Motor neuron (in vitro differentiated cells): ENCODE data around the gene ACD. TPM values are rescaled to one million over a fixed set of nuclear protein-coding genes. Genes with fewer than 3 reads are reported as not detected.
A peak's percentile ranks its signal among the peaks of the same experiment; 100 is the strongest.

Experiments used
- ATAC-seq, 8 experiments: fragments of 200-7000 bp; cut with Tn5 transposase; replicated peaks in 6 of 8; 2 replicates each; pipeline ENCODE4 v1.8.0; 2021; ENCODE audit warnings: mild to moderate bottlenecking in 8 of 8, moderate library complexity in 8 of 8
- H3K27ac ChIP-seq, 2 donors: fragments of 250-450 bp; sonication (Bioruptor Pico); 2 replicates each; pipeline ENCODE4 v1.9.0; 2021; ENCODE audit warnings: antibody characterized with exemption in 2 of 2, mild to moderate bottlenecking in 2 of 2, moderate library complexity in 1 of 2
- H3K4me1 ChIP-seq, 2 donors: fragments of 250-450 bp; sonication (Bioruptor Pico); replicated peaks in 1 of 2; 2 replicates each; pipeline ENCODE4 v1.6.1; 2021; ENCODE audit warnings: antibody characterized with exemption in 2 of 2, mild to moderate bottlenecking in 2 of 2, moderate library complexity in 1 of 2
- H3K4me3 ChIP-seq, 5 donors: fragments of 250-450 bp; sonication (Bioruptor Pico); 2 replicates each; pipeline ENCODE4 v1.9.0; 2021; ENCODE audit warnings: antibody characterized with exemption in 5 of 5, mild to moderate bottlenecking in 5 of 5, moderate library complexity in 4 of 5
- WGBS, 10 experiments: fragments of 450-650 bp; shearing (Covaris generic); methylation state at CpG; one replicate each; pipeline ENCODE4 v1.0.0; 2022; 5-methylcytosine and 5-hydroxymethylcytosine counted together
- in situ Hi-C, 9 experiments: fragments of 400-800 bp; cut with MboI; loops; one replicate each; pipeline ENCODE4 v1.15.0; 2021; ENCODE audit warnings: low sequenced_read_pairs in 9 of 9, low pct_unique_long_range_greater_than_20kb in 2 of 9; ENCODE audit not compliant: unreplicated experiment in 9 of 9
- total RNA-seq, 8 experiments: library from RNA; unstranded; fragments of 300-600 nt; gene quantifications; 2 replicates each; pipeline versions ENCODE4 v1.2.3 to v1.2.4, GENCODE V29; 2022

ACD gene
- total RNA-seq, 8 experiments from 2014 or later = 7.1 to 31.2 (median 20.4) TPM

DNA sequence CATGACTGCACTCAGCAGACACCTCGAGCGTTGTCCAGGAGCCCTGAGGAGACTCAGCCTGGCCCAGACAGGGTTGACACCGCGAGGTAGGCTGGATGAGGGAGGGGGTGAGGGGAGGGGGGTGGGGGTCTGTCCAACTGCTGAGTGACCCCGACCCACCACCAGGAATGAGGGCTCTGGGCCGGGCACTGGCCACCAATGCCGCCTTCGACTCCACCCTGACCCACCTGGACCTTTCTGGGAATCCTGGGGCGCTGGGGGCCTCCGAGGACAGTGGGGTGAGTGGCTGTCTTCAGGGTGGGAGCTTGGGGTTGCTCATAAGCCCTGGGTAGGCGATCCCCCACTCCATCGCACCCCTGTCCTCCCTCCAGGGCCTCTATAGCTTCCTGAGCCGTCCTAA, 12.4 kb downstream of the ACD start:
- ATAC-seq = no peak
- in situ Hi-C loops = no loop called here
- Histone ChIP-seq H3K4me1 (peaks cover 13 to 20% of the 10 kb centered on the region in 2 donors), H3K4me3 (no peak overlapping the region), H3K27ac (no peak overlapping the region)
- no CpG with 5 or more reads among the region's 13 CpGs for WGBS, 10 experiments

DNA sequence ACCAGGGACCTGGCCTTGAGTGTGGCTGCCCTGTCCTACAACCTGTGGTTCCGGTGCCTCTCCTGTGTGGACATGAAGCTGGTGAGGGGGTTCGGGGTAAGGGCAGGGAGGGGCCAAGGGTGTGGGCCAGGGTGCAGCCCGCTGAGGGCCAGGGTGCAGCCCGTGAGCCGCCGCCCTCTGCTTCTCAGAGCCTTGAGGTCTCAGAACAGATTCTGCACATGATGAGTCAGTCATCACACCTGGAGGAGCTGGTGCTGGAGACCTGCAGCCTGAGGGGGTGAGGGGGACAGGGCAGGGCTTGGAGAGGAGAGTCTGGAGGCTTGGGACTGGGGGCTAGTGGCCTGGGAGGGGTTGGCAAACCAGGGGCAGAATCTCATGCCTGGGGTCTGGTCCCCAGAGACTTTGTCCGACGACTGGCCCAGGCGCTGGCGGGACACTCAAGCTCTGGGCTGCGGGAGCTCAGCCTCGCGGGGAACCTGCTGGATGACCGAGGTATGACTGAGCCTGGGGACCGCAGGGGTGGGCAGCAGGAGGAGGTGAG, 12.9 kb downstream of the ACD start:
- Histone ChIP-seq H3K4me3 (no peak overlapping the region), H3K27ac (no peak overlapping the region), H3K4me1 (peaks cover 10 to 16% of the 10 kb centered on the region in 2 donors)
- ATAC-seq = no peak
- WGBS, 10 experiments = no CpG with 5 or more reads among the region's 15 CpGs
- in situ Hi-C loops = no loop called here

DNA sequence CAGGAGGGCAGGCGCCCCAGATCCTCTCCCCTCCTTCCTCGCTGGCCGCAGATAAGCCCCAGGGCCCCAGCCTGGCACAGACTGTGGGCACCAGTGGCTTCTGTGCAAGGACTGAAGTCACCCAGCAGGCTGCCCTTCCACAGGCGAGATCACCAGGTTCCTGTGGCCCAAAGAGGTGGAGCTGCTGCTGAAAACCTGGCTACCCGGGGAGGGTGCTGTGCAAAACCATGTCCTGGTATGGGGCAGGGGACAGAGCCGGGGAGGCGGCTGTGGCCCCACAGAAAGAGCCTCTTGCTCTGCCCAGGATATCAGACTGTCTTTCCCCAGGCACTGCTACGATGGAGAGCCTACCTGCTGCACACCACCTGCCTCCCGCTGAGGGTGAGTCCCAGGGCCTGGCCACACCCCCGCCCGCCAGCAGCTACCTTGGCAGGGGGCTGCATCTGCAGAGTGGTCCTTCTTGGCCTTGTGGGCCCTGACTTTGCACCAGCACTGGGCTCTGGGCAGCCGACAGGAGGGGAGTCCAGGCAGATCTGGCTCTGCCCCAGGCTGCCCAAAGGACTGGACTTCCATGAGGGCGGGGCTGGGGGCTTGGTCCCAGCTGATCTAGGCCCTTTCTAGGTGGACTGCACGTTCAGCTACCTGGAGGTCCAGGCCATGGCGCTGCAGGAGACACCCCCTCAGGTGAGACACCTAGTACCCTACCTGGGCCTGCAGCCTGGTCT, 14.5 kb downstream of the ACD start:
- Histone ChIP-seq H3K27ac (no peak overlapping the region), H3K4me1 (peaks cover 8 to 9% of the 10 kb centered on the region in 2 donors), H3K4me3 (no peak overlapping the region)
- ATAC-seq = no peak
- in situ Hi-C loops = no loop called here
- no CpG with 5 or more reads among the region's 15 CpGs for whole genome bisulfite sequencing, 10 experiments

DNA sequence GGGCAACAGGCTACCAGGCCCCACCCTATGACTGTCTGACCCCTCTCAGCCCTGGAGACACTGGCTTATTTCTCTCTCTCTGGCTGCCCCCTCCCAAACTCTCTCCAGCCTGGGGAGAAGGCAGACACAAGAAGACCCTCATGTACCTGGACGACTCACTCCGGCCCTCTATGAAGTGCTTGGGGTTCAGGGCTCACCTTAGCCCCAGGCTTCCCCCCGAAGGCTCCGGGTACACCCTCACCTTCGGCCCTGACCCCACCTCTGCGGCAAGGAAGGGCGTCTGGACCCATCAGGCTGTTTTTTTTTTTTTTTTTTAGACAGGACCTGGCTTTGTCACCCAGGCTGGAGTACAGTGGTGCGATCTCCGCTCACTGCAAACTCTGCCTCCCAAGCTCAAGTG, 16.0 kb downstream of the ACD start:
- in situ Hi-C loops = no loop called here
- Histone ChIP-seq H3K4me3 (no peak overlapping the region), H3K27ac (no peak overlapping the region), H3K4me1 (peaks cover 0 to 1% of the 10 kb centered on the region in 2 donors)
- no peak for ATAC-seq
- WGBS, 10 experiments = 78 to 93% (median 89%) methylated on average over 2 to 6 of the region's 9 CpGs; no CpG with 5 or more reads in 5 of the 10 experiments

DNA sequence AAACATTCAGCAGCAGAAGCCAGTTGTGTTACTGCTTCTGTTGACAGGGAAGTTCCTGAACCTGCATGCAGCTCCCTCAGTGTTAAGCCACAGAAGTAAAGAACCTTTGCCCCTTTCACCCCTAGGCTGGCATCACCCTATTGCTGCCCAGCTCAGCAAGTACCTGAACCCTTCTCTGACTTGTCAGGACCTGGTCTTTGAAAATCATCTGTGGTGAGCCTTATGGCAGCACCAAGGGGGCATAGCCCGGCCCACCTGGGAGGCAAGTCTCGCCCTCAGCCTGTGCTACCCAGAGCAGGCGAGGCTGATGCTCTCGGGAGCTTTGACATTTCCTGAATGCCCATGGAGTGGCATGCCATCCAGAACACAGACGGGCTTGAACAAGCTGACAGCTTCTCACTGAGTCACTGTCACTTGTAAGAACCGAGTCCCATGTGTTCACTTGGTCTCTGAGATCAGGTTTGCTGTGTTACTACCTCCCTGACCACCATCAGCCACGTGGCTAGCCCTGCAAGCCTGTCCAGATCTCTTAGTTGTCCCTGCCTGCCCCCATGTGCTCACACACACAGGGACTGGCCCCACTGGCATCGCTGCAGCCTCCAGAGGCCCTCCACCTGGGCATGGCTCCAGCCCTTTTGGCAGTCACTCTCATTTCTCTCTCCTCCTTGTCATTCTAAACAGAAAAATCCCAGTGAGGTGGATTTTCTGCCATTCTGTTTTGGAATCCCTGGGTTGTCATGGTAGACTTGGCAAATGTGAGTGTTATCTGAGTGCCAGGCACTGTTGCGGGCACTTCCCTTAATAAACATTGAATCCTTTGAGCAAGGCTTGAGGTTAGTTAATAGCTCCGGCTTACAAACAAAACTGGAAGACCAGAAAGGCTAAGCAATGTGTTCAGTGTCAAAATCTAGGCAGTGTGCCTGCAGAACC, 18.0 kb downstream of the ACD start:
- in situ Hi-C loops = no loop called here
- 11 to 100% (median 63%) methylated on average over 1 to 8 of the region's 10 CpGs; no CpG with 5 or more reads in 3 of the 10 experiments for WGBS, 10 experiments
- Histone ChIP-seq H3K4me3 (no peak overlapping the region), H3K4me1 (no peaks in the 10 kb centered on the region), H3K27ac (no peak overlapping the region)
- peak in 5 of 8 experiments; percentile 5 to 85 (median 28) for ATAC-seq

DNA sequence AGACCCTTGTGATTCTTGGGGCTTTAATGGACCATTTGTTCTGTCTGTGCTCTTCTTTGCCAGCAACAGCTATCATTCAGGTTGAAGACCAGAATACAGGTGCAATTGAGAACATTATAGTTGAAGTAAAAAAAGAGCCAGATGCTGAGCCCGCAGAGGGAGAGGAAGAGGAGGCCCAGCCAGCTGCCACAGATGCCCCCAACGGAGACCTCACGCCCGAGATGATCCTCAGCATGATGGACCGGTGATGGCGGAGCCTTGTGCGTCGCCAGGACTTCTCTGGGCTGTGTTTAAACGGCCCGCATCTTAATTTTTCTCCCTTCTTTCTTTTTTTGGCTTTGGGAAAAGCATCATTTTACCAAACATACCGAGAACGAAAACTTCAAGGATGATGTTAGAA, 22.4 kb downstream of the ACD start:
- Histone ChIP-seq H3K4me3 (no peak overlapping the region), H3K4me1 (no peaks in the 10 kb centered on the region), H3K27ac (no peak overlapping the region)
- no peak for ATAC-seq
- WGBS, 10 experiments = 67 to 100% (median 89%) methylated on average over 1 to 12 of the region's 12 CpGs; no CpG with 5 or more reads in 2 of the 10 experiments
- in situ Hi-C loops = no loop called here

DNA sequence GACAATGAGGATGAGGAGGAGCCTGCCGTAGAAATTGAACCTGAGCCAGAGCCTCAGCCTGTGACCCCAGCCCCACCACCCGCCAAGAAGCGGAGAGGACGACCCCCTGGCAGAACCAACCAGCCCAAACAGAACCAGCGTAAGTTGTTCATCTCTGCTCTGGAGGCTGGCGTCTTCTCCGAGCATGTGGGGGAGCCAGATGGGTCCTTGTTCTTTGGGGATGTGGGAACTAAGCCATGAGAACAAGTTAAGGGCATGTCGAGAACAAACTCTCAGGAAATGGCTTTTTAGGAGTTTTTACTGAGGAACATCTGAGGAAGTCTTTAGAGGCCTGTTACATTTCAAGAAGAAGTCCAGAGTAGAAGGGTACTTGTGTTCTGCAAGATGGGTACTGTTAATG, 23.3 kb downstream of the ACD start:
- no peak for ATAC-seq
- 83 to 100% (median 98%) methylated on average over 1 to 6 of the region's 8 CpGs; no CpG with 5 or more reads in 4 of the 10 experiments for WGBS, 10 experiments
- H3K4me3 ChIP-seq = no peak overlapping the region
- in situ Hi-C loops = no loop called here
- no peak overlapping the region for H3K27ac ChIP-seq
- no peaks in the 10 kb centered on the region for H3K4me1 ChIP-seq

DNA sequence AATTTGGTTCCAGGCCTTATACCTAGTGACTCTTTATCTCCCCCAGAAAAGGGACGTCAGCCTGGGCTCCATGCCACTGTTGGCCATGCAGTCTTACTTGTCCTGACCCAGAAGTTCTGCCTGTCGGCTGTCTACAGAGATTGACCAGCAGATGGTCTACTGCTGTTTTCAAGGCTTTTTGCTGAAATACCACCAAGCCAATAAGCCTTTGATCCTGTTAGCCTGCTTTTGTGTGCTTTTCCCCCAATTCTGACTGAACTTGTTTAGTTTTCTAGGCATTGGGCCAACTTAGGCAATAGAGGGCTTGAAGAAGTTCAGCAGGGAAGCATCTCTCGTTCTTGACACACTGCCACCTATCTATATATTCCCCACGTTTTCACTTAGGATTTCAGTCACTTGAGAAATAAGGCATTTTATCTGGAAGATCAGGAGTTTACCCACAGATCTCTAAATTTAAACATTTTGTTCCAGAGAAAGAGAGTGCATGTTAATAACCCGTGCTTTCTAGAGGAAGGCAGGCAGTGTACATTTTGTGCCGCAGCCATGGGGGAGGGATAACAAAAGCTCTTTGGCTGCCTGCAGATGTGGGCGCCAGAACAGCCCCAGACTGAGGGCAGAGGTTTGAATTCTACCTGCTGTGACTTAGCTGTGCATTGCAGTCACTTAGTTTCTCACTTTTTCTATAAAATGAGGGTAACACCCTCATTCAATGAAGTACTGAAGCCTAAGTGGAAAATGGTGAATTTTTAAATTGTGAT, 27.5 kb downstream of the ACD start:
- no peak overlapping the region for H3K4me3 ChIP-seq
- H3K27ac ChIP-seq = no peak overlapping the region
- ATAC-seq = no peak
- in situ Hi-C loops = no loop called here
- 25 to 93% (median 70%) methylated on average over 2 to 6 of the region's 7 CpGs; no CpG with 5 or more reads in 4 of the 10 experiments for WGBS, 10 experiments
- no peaks in the 10 kb centered on the region for H3K4me1 ChIP-seq

DNA sequence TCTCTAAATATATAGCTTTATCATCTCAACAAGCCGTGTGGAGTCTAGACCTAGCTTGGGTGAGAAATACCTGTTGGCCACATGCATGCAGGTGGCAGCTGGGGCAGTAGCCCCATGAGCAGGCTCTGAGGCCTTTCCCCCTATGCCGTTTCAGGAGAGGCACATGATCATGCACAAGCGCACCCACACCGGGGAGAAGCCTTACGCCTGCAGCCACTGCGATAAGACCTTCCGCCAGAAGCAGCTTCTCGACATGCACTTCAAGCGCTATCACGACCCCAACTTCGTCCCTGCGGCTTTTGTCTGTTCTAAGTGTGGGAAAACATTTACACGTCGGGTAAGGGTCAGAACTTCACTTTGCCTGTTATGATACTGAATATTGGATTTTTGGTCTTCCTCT, 31.8 kb downstream of the ACD start:
- in situ Hi-C loops = no loop called here
- 80 to 100% (median 93%) methylated on average over 1 to 12 of the region's 14 CpGs; no CpG with 5 or more reads in 4 of the 10 experiments for WGBS, 10 experiments
- ATAC-seq = no peak
- Histone ChIP-seq H3K4me1 (no peaks in the 10 kb centered on the region), H3K4me3 (no peak overlapping the region), H3K27ac (no peak overlapping the region)

DNA sequence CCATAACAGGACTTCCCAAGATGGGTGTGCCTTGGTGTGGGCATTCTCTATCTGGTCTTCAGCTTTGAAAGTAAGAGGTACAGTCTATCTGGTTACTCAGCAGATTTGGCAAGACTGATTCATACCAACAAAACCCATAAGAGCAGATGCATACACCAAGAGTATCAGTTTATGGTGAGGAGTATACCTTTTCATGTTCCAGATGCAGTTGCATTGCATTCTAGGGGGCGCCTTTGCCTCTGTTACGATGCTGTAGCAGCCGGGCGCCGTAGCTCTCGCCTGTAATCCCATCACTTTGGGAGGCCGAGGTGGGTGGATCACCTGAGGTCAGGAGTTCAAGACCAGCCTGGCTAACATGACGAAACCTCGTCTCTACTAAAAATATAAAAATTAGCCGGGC, 46.3 kb downstream of the ACD start:
- H3K4me1 ChIP-seq = no peaks in the 10 kb centered on the region
- in situ Hi-C loops = no loop called here
- WGBS, 10 experiments = 91 to 100% (median 95%) methylated on average over 1 to 7 of the region's 10 CpGs; no CpG with 5 or more reads in 6 of the 10 experiments
- H3K4me3 ChIP-seq = no peak overlapping the region
- ATAC-seq = no peak
- no peak overlapping the region for H3K27ac ChIP-seq

DNA sequence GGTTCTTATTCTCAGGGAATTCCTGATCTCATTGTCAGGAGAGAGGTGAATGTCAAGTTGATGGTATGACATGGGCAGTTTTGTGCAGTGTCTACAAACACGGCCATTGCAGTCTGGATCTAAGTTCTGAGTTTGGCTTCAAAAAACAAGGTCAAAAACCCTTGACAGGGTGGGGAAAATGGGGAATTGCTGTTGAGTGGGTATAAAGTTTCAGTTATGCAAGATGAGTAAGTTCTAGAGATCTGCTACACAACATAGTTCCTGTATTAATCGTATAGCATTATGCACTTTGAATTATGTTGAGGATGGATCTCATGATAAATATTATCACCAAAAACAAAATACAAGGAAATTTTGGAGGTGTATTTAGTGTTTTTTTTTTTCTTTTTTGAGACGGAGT, 51.7 kb downstream of the ACD start:
- Histone ChIP-seq H3K4me3 (no peak overlapping the region), H3K27ac (no peak overlapping the region), H3K4me1 (no peaks in the 10 kb centered on the region)
- 91 to 100% (median 100%) methylated on average over 1 to 3 of the region's 3 CpGs; no CpG with 5 or more reads in 1 of the 10 experiments for WGBS, 10 experiments
- no peak for ATAC-seq
- in situ Hi-C loops = no loop called here
